Right lobe of liver (tissue), 6 donors: ENCODE measurements around the gene RBM47. TPM values are rescaled to one million over a fixed set of nuclear protein-coding genes. Genes with fewer than 3 reads are reported as not detected.
"Not testable (repeated sequence)": the region's sequence is repeated elsewhere in the genome, so short reads cannot be mapped to it uniquely, and the experiment has no call there.

Source experiments
- ATAC-seq, 4 donors: fragments of 200-7000 bp; cut with Tn5 transposase; one replicate each; pipeline ENCODE4 v1.9.1; 2020; ENCODE audit warnings: mild to moderate bottlenecking in 4 of 4, moderate library complexity in 4 of 4
- DNase-seq, 3 donors: peaks; one replicate each; pipeline ENCODE4 v3.0.0-alpha.2; 2020
- H3K27ac ChIP-seq, 3 donors: fragments of 200-600 bp; one replicate each; pipeline ENCODE4 v1.8.0; 2022
- H3K27me3 ChIP-seq, 2 donors: fragments of 200-600 bp; one replicate each; pipeline ENCODE4 v1.8.0; 2022
- H3K36me3 ChIP-seq, 4 donors: fragments of 200-600 bp; sonication (generic) in 1 of 4; one replicate each; pipeline versions ENCODE4 v1.5.1 to v1.8.0; 2017 to 2022; ENCODE audit warnings: control low read depth in 1 of 4
- H3K4me1 ChIP-seq, 4 donors: fragments of 200-600 bp; sonication (generic) in 1 of 4; one replicate each; pipeline versions ENCODE4 v1.5.1 to v1.8.0; 2017 to 2022; ENCODE audit warnings: control low read depth in 1 of 4
- H3K4me3 ChIP-seq, 3 donors: fragments of 200-600 bp; one replicate each; pipeline ENCODE4 v1.8.0; 2022
- H3K9me3 ChIP-seq, 4 donors: fragments of 200-600 bp; sonication (generic) in 1 of 4; one replicate each; pipeline versions ENCODE4 v1.5.1 to v1.8.0; 2017 to 2022; ENCODE audit warnings: control low read depth in 1 of 4
- POLR2A ChIP-seq: fragments of 450-650 bp; IDR thresholded peaks from one replicate; pipeline ENCODE4 v1.6.1; 2017; ENCODE audit warnings: antibody characterized with exemption, mild to moderate bottlenecking
- WGBS: methylation state at CpG from one replicate; pipeline ENCODE4 v1.1.6; 2018; ENCODE audit warnings: low coverage, low lambda C conversion rate; ENCODE audit not compliant: insufficient coverage; ENCODE audit errors: missing lambda C conversion rate; 5-methylcytosine and 5-hydroxymethylcytosine counted together
- intact Hi-C, 2 donors: fragments of 100-400 bp; cut with DNase I; formaldehyde crosslinking; loops; one replicate each; pipeline versions ENCODE4 v1.11.2 to v1.14.1; 2022
- total RNA-seq, 6 experiments: library from RNA; depleted of rRNA in 2 of 6; stranded (reverse); fragments of >200 nt in 2 of 6; fragmentation: NEBNext Ultra II Directional in 3 of 6; extraction: Animal tissue kit (Norgen Biotek cat#: 25700) in 3 of 6; gene quantifications; one replicate each; pipeline versions ENCODE4 v1.1.0 to v1.2.4, GENCODE V29; 2016 to 2023
- TF ChIP-seq, protein P1 (sequence below), 4 donors: fragments of 200-600 bp in 3 of 4; fragments of 450-650 bp in 1 of 4; IDR thresholded peaks; one replicate each; pipeline versions ENCODE4 v1.5.1 to v1.8.0; 2016 to 2022; ENCODE audit warnings: antibody characterized with exemption in 4 of 4, mild to moderate bottlenecking in 2 of 4
- donor health status: DM: no; HTN: yes; CAD: no.
- donor health status: DM: no; HTN: no; CAD: no.
- donor health status: DM: no; HTN: no; CAD: no.
- donor health status: DM: no; HTN: yes; CAD: no.
- donor health status: DM: no; HTN: yes; CAD: no.

The RBM47 gene
- total RNA-seq, 6 experiments from 2014 or later = 29.5 to 85.0 (median 51.1) TPM

DNA sequence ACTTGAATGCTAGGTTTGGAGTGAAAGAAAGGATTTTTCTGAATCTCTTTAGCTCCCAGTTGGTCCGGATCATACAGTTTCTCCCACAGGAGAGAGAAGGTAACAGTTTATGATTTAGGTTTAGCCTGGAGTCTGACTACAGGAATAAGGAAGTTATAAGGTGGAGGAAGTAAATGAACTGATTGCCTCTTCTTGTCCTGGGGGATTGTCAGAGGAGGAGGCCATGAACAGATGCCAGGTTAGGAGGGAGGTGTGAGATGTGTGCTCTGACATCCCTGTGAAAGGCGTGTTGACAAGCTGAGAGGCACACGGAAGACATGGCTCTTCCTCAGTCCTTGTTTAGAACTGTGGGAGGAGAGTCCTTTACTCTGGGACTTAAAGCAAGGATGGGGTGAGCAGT, 230.1 kb downstream of the RBM47 start:
- no peaks in the 10 kb centered on the region for H3K9me3 ChIP-seq
- ATAC-seq (no peak), DNase-seq (no peak)
- H3K27me3 ChIP-seq = no peaks in the 10 kb centered on the region
- peaks cover 0 to 30% (median 4%) of the 10 kb centered on the region in 4 donors for H3K4me1 ChIP-seq
- TF ChIP-seq, protein P1, sequence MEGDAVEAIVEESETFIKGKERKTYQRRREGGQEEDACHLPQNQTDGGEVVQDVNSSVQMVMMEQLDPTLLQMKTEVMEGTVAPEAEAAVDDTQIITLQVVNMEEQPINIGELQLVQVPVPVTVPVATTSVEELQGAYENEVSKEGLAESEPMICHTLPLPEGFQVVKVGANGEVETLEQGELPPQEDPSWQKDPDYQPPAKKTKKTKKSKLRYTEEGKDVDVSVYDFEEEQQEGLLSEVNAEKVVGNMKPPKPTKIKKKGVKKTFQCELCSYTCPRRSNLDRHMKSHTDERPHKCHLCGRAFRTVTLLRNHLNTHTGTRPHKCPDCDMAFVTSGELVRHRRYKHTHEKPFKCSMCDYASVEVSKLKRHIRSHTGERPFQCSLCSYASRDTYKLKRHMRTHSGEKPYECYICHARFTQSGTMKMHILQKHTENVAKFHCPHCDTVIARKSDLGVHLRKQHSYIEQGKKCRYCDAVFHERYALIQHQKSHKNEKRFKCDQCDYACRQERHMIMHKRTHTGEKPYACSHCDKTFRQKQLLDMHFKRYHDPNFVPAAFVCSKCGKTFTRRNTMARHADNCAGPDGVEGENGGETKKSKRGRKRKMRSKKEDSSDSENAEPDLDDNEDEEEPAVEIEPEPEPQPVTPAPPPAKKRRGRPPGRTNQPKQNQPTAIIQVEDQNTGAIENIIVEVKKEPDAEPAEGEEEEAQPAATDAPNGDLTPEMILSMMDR (IDR thresholded peaks at IDR 0.05) = no peak
- no peak for TF ChIP-seq POLR2A
- no peak overlapping the region for H3K4me3 ChIP-seq
- WGBS = 83% methylated on average over 3 of the region's 3 CpGs
- intact Hi-C loops = no loop called here
- no peaks in the 10 kb centered on the region for H3K36me3 ChIP-seq
- no peak overlapping the region for H3K27ac ChIP-seq

DNA sequence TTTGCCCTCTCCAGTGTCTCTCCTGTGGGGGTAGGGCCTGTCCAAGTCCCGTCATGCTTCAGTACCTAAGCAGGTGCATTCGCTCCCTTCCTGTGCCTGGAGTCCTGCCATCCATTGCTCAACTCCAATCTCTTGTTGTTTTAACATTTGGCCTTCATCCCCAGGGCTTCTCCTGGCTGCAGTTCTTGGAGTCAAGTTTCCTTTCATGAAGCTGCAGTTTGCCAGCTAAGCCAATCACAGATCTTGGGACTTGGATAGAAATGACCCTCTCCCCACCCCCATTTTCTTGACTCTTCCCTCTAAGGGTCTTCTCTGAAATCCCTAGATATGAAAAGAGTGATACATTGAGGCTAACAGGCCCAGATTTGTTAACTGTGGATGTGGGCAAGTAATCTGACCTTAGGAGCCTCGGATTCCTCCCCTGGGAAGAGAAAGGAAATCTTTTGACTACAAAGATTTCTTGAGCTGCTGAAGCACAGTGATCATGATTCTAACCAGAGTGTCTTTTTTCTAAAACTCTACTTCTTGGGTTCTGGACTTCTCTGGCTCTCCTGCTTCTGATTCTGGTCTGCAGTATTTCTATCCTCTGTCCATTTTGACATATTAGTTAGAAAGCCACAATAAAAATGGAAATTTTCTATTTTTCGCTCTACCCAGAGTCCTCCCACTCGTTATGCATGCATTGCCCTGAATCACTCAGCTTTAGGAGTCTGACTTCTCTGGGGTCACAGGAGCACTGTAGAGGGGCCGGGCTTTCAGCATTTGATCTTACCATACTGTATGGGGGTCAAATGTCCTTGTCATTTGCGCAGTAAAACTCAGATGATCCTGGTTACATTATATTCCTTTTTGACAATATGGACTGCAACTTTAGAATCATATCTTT, 233.5 kb downstream of the RBM47 start:
- DNase-seq (peak; percentile 81 to 95 (median 90)), ATAC-seq (peak; percentile 94 to 98 (median 96))
- no peaks in the 10 kb centered on the region for H3K36me3 ChIP-seq
- intact Hi-C loops = no loop called here
- WGBS = 50% methylated on average over 7 of the region's 7 CpGs
- H3K4me1 ChIP-seq = peaks cover 0 to 18% (median 0%) of the 10 kb centered on the region in 4 donors
- TF ChIP-seq POLR2A = no peak
- TF ChIP-seq, protein P1 (IDR thresholded peaks at IDR 0.05) = no peak
- peak overlapping the region in 2 of 3 donors; percentile 30 to 63 for H3K27ac ChIP-seq
- no peaks in the 10 kb centered on the region for H3K27me3 ChIP-seq
- peak overlapping the region in 1 of 3 donors; percentile 3 for H3K4me3 ChIP-seq
- H3K9me3 ChIP-seq = no peaks in the 10 kb centered on the region

DNA sequence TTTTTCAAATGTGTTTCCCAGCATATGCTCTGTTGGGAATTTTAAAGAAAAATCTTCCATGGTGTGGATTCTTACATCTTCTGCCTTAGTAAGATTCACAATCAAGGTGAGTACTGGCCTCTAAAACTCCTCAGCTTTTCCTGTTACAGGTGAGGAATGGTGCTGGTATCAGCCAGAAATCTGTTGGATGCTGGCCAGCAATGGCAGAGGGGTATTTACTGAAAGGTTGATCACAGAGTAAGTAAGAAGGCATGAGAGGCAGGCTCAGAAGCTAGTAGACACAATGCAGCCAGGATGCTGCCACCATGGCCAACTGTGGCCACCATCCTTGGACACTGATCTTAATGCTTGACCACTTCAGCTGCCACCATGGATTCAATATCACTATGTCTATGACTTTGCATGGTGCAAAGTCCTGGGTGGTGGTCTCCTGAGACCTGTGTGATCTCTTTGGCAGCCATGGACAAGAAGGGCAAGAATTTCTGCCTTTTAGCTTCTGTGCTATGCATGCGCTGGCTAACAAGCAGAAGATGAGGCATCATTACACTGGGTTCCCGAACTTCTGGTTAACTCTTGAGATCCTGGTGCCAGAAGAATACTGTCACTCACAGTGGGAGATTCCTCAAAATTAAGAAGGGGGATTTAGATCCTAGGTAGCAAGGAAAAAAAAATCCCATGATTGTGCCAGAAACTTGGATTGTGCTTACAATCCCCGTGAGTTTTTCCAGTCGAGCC, 234.3 kb downstream of the RBM47 start:
- ATAC-seq = peak in 3 of 4 donors; percentile 14 to 21 (median 15)
- H3K27ac ChIP-seq = peak overlapping the region in 2 of 3 donors; percentile 30 to 63
- no peak for TF ChIP-seq POLR2A
- TF ChIP-seq, protein P1 (IDR thresholded peaks at IDR 0.05) = no peak
- intact Hi-C loops = no loop called here
- no peaks in the 10 kb centered on the region for H3K27me3 ChIP-seq
- H3K9me3 ChIP-seq = no peaks in the 10 kb centered on the region
- H3K36me3 ChIP-seq = no peaks in the 10 kb centered on the region
- DNase-seq = no peak
- peak overlapping the region in 1 of 3 donors; percentile 3 for H3K4me3 ChIP-seq
- WGBS = 39% methylated on average over 4 of the region's 4 CpGs
- peaks cover 0 to 18% (median 0%) of the 10 kb centered on the region in 4 donors for H3K4me1 ChIP-seq

DNA sequence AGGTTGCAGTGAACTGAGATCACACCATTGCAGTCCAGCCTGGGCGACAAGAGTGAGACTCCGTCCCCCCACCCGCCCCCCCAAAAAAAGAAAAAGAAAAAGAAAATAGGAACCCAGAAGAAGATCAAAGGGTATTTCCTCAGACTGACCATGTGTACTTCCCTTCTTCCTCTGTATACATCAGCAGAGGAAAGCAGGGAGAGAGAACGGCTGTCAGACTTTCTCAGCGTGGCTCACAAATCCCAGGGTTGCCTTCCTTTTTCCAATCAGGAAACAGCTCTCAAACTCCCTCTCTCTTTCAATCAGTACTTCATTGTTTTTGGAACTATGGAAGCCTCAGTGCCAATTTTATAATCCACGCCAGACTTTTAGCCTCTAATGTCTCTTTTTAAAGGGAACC, 235.4 kb downstream of the RBM47 start:
- DNase-seq (no peak), ATAC-seq (no peak)
- TF ChIP-seq, protein P1 (IDR thresholded peaks at IDR 0.05) = no peak
- no peak for TF ChIP-seq POLR2A
- Histone ChIP-seq H3K27ac (no peak overlapping the region), H3K9me3 (no peaks in the 10 kb centered on the region), H3K4me3 (no peak overlapping the region), H3K4me1 (peaks cover 0 to 18% (median 0%) of the 10 kb centered on the region in 4 donors), H3K27me3 (no peaks in the 10 kb centered on the region), H3K36me3 (no peaks in the 10 kb centered on the region)
- 57% methylated on average over 3 of the region's 6 CpGs for WGBS
- intact Hi-C loops = no loop called here

DNA sequence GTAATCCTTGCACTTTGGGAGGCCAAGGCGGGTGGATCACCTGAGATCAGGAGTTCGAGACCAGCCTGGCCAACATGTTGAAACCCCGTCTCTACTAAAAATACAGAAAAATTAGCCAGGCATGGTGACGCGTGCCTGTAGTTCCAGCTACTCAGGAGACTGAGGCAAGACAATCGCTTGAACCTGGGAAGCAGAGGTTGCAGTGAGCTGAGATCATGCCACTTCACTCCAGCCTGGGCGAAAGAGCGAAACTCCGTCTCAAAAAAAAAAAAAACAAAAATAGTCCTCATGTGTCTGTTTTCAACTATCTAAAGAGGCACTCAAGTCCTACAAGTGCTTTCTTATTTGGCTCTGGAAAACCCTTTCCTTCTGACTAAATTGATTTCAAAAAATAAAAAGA, 237.4 kb downstream of the RBM47 start:
- H3K9me3 ChIP-seq, intact Hi-C loops, H3K36me3 ChIP-seq, ATAC-seq, H3K4me3 ChIP-seq, DNase-seq, H3K27ac ChIP-seq, H3K27me3 ChIP-seq: not testable (repeated sequence)
- WGBS = 86% methylated on average over 7 of the region's 9 CpGs
- H3K4me1 ChIP-seq = peaks cover 0 to 18% (median 0%) of the 10 kb centered on the region in 4 donors
